SH-SY5Y (cell line): ENCODE results near the gene IFNL3.

Experiments used
- GATA2 ChIP-seq: IDR thresholded peaks from 2 replicates; pipeline ENCODE4 v1.6.1; 2011; ENCODE audit warnings: mild to moderate bottlenecking, low read depth, low read length
- GATA3 ChIP-seq: IDR thresholded peaks from 2 replicates; pipeline ENCODE4 v1.6.1; 2011; ENCODE audit warnings: low read depth, mild to moderate bottlenecking, low read length, moderate library complexity

DNA sequence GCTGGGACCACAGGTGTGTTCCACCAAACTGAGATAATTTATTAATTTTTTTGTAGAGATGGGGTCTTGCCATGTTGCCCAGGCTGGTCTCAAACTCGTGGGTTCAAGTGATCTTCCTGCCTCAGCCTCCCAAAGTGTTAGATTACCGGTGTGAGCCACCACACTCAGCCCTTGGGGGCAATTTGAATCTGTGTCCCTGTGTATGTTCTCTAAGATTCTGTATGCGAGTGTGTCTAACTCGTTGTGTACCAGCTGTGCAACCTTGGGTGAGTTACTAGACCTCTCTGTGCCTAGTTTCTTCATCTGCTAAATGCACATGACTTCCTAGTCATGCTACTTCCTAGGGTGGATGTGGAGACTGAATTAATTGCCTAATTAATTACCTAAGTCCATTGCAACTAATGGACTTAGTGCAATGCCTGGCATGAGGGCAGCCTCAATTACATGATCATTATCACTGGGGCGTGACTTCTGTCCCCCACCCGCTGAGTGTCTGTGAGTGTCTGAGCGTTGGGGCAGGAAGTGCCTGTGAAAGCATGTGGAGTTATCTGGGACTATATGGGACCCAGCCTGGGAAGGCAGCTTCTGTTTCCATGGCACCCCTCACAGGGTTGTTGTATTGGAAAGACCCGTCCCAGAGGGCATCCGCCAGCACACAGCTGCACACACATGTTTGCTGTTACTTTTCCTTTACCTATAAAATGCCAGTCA lies 49.8 kb downstream of the IFNL3 start:
- TF ChIP-seq GATA3 (no peak), GATA2 (peak; percentile 39; the same call in 1 of the 2 replicates)
